ENCODE results near the gene ZGPAT. TPM values are rescaled to one million over a fixed set of nuclear protein-coding genes. Genes with fewer than 3 reads are reported as not detected.

The ZGPAT gene
- total and polyA plus RNA-seq, 2 of the 13 experiments (the other 11 are each of a cell fraction or from before 2014, with no cell fraction given): 23.0 to 41.9 TPM

DNA sequence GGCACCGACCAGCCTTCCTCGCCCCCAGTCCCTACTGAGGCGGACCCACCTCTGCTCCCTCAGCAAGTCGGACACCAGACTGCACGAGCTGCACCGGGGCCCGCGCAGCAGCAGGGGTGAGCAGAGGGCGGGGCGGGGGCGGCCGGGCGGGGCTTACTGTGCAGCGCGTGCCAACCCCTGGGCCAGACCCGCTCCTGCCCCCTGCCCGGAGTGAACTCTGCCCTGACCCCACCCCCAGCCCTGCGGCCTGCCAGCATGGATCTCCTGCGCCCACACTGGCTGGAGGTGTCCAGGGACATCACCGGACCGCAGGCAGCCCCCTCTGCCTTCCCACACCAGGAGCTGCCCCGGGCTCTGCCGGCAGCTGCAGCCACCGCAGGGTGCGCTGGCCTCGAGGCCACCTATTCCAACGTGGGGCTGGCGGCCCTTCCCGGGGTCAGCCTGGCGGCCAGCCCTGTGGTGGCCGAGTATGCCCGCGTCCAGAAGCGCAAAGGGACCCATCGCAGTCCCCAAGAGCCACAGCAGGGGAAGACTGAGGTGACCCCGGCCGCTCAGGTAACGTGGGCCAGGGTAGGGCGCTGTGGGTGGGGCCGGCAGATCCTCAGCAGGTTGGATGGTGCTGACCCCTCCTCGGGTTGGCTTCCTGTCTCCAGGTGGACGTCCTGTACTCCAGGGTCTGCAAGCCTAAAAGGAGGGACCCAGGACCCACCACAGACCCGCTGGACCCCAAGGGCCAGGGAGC lies 30.3 kb downstream of the ZGPAT start (continued):
- TF ChIP-seq AKNA (CRISPR knock-in tag; IDR thresholded peaks at IDR 0.05; ENCODE audit: borderline replicate concordance) (0 out of 2 replicates have a peak, but pooled peaks have one; percentile 57), TSC22D2 (CRISPR knock-in tag; IDR thresholded peaks at IDR 0.05; ENCODE audit: borderline replicate concordance) (peak; percentile 73; the same call in 1 of the 2 replicates), PLRG1 (conservative IDR thresholded peaks at IDR 0.05) (no peak), ZNF451 (CRISPR knock-in tag; IDR thresholded peaks at IDR 0.05) (peak; percentile 75; the same call in 1 of the 2 replicates), RBFOX2 (IDR thresholded peaks at IDR 0.05; ENCODE audit: low read depth, low read length) (peak; percentile 90), ZEB1 (IDR thresholded peaks at IDR 0.05; ENCODE audit: insufficient replicate concordance, low read depth) (peak; percentile 13), ZNF704 (CRISPR knock-in tag; IDR thresholded peaks at IDR 0.05; ENCODE audit: borderline replicate concordance) (peak; percentile 53), TCF12 (IDR thresholded peaks at IDR 0.05) (no peak), TCF12 (CRISPR knock-in tag; IDR thresholded peaks at IDR 0.05) (peak; percentile 80; the same call in 1 of the 2 replicates), SAFB2 (CRISPR knock-in tag; IDR thresholded peaks at IDR 0.05; ENCODE audit: borderline replicate concordance, low read depth) (peak; percentile 87), ZFX (CRISPR knock-in tag; IDR thresholded peaks at IDR 0.05; ENCODE audit: low read depth) (peak; percentile 98), ZNF616 (CRISPR knock-in tag; IDR thresholded peaks at IDR 0.05; ENCODE audit: low read depth) (peak; percentile 63), MAF1 (CRISPR knock-in tag; IDR thresholded peaks at IDR 0.05; ENCODE audit: borderline replicate concordance) (peak; percentile 98), FOSL2 (CRISPR knock-in tag; IDR thresholded peaks at IDR 0.05) (peak; percentile 48), ZSCAN31 (CRISPR knock-in tag; IDR thresholded peaks at IDR 0.05; ENCODE audit: low read depth) (peak; percentile 93)
- TF ChIP-seq, protein P1, sequence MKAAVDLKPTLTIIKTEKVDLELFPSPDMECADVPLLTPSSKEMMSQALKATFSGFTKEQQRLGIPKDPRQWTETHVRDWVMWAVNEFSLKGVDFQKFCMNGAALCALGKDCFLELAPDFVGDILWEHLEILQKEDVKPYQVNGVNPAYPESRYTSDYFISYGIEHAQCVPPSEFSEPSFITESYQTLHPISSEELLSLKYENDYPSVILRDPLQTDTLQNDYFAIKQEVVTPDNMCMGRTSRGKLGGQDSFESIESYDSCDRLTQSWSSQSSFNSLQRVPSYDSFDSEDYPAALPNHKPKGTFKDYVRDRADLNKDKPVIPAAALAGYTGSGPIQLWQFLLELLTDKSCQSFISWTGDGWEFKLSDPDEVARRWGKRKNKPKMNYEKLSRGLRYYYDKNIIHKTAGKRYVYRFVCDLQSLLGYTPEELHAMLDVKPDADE (CRISPR knock-in tag; IDR thresholded peaks at IDR 0.05): no peak
- TF ChIP-seq, protein P2, sequence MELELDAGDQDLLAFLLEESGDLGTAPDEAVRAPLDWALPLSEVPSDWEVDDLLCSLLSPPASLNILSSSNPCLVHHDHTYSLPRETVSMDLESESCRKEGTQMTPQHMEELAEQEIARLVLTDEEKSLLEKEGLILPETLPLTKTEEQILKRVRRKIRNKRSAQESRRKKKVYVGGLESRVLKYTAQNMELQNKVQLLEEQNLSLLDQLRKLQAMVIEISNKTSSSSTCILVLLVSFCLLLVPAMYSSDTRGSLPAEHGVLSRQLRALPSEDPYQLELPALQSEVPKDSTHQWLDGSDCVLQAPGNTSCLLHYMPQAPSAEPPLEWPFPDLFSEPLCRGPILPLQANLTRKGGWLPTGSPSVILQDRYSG (CRISPR knock-in tag; IDR thresholded peaks at IDR 0.05): no peak; the same call in 1 of the 2 replicates
- TF ChIP-seq, protein P3, sequence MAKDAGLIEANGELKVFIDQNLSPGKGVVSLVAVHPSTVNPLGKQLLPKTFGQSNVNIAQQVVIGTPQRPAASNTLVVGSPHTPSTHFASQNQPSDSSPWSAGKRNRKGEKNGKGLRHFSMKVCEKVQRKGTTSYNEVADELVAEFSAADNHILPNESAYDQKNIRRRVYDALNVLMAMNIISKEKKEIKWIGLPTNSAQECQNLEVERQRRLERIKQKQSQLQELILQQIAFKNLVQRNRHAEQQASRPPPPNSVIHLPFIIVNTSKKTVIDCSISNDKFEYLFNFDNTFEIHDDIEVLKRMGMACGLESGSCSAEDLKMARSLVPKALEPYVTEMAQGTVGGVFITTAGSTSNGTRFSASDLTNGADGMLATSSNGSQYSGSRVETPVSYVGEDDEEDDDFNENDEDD (CRISPR knock-in tag; IDR thresholded peaks at IDR 0.05; ENCODE audit: borderline replicate concordance): peak; percentile 53
- TF ChIP-seq, protein P4, sequence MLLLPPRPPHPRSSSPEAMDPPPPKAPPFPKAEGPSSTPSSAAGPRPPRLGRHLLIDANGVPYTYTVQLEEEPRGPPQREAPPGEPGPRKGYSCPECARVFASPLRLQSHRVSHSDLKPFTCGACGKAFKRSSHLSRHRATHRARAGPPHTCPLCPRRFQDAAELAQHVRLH (CRISPR knock-in tag; IDR thresholded peaks at IDR 0.05; ENCODE audit: borderline replicate concordance, low read depth): peak; percentile 80; the same call in 1 of the 2 replicates
